Activated naive CD8-positive, alpha-beta T cell treated with anti-CD3 and anti-CD28 coated beads, Interleukin-2, amount 50 U/mL, for 24 hours (primary cell): ENCODE measurements around the gene TAS2R9.

Source experiments
- ATAC-seq: fragments of 150-1000 bp; cut with Tn5 transposase; one replicate; pipeline ENCODE4 v1.10.0; 2021
- DNase-seq: peaks from one replicate; pipeline ENCODE4 v3.0.0; 2021
- H3K27ac Mint-ChIP-seq: one replicate; pipeline ENCODE4 v1.8.0; 2021; ENCODE audit warnings: mild to moderate bottlenecking, mixed read lengths
- H3K27me3 Mint-ChIP-seq: one replicate; pipeline ENCODE4 v1.8.0; 2021; ENCODE audit warnings: mixed read lengths
- H3K36me3 Mint-ChIP-seq: one replicate; pipeline ENCODE4 v1.8.0; 2021; ENCODE audit warnings: low read depth, mixed read lengths
- H3K4me1 Mint-ChIP-seq: one replicate; pipeline ENCODE4 v1.8.0; 2021; ENCODE audit warnings: mixed read lengths
- H3K4me3 Mint-ChIP-seq: one replicate; pipeline ENCODE4 v1.8.0; 2021; ENCODE audit warnings: mild to moderate bottlenecking, moderate library complexity, mixed read lengths
- H3K9me3 Mint-ChIP-seq: one replicate; pipeline ENCODE4 v1.8.0; 2021; ENCODE audit warnings: mixed read lengths

TAS2R9 gene

GRCh38 chr12:10810068-10810467 is at the start of gene TAS2R9:
TSS of gene TAS2R9 (minus strand) at chr12:10810168. CDS start at chr12:10810075, 93 bp downstream.
- no peak for ATAC-seq

DNA sequence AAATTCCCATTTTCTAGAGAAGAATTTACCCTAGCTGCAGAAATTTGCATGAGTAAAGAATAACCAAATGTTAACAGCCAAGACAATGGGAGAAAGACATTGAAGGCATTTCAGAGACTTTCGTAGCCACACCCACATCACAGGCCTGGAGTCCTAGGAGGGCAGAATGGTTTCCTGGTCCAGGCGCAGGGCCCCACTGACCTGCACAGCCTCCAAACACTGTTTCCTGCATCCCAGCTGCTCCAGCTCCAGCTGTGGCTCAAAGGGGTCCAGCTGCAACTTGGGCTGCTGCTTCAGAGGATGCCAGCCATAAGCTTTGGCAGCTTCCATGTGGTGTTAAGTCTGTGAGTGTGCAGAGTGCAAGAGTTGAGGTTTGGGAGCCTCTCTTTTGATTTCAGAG is 45.8 kb upstream of the TAS2R9 start:
- Mint-ChIP-seq H3K9me3 (peaks cover 51% of the 10 kb centered on the region), H3K4me1 (peaks cover 22% of the 10 kb centered on the region), H3K27ac (no peak overlapping the region), H3K36me3 (peaks cover 57% of the 10 kb centered on the region), H3K4me3 (no peak overlapping the region), H3K27me3 (no peaks in the 10 kb centered on the region)
- ATAC-seq (no peak), DNase-seq (no peak)

More at GRCh38 chr12:10810068-10810467, at the start of gene TAS2R9:
- H3K27ac Mint-ChIP-seq = no peak within 1 kb of the TSS
- peaks cover 12% of the 10 kb centered on the region for H3K27me3 Mint-ChIP-seq
- no peak for DNase-seq
- H3K36me3 Mint-ChIP-seq = no peaks in the 10 kb centered on the region
- no peaks in the 10 kb centered on the region for H3K9me3 Mint-ChIP-seq
- no peaks in the 10 kb centered on the region for H3K4me1 Mint-ChIP-seq
- H3K4me3 Mint-ChIP-seq = no peak within 1 kb of the TSS

GRCh38 chr12:10853776-10854175 is 43.8 kb upstream of the TAS2R9 start:
- Mint-ChIP-seq H3K9me3 (peaks cover 30% of the 10 kb centered on the region), H3K27ac (no peak overlapping the region), H3K27me3 (no peaks in the 10 kb centered on the region), H3K4me1 (peaks cover 33% of the 10 kb centered on the region), H3K4me3 (no peak overlapping the region), H3K36me3 (peaks cover 39% of the 10 kb centered on the region)
- ATAC-seq (no peak), DNase-seq (no peak)

- Mint-ChIP-seq H3K27me3 (no peaks in the 10 kb centered on the region), H3K36me3 (peaks cover 24% of the 10 kb centered on the region), H3K27ac (no peak overlapping the region), H3K9me3 (peaks cover 8% of the 10 kb centered on the region), H3K4me3 (no peak overlapping the region), H3K4me1 (peaks cover 33% of the 10 kb centered on the region)
- ATAC-seq (peak; percentile 15), DNase-seq (no peak)
Observed at GRCh38 chr12:10851243-10851858, 41.4 kb upstream of the TAS2R9 start.

DNA sequence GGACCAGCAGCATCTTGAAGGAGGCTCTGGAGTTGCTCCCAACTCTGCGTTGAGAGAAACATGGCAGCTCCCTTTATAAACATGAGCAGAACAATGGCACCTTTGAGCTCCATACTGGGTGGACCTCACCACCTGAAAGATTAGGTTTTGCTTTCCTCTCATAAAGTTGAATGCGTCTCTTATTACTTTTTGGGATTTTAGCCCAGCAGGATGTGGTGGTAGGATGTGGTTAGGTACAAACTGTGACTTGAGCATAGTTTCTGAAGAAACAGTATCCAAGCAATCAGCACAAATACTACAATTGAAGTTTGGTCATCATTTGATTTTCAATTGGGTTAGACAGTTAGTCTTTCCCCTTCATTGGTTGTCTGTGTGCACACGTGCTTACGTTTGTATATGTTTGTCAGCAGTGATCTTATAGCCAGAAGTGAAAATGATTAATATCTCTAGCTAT is 39.5 kb upstream of the TAS2R9 start, which contains the start of gene PRR4:
Gene PRR4 (minus strand): TSS at position 51 of the 454 bp plus-strand sequence. CDS start 38 bp downstream, at position 13.
- ATAC-seq = no peak
- no peak within 1 kb of the TSS for H3K4me3 Mint-ChIP-seq
- DNase-seq = no peak
- peaks cover 19% of the 10 kb centered on the region for H3K36me3 Mint-ChIP-seq
- peaks cover 33% of the 10 kb centered on the region for H3K4me1 Mint-ChIP-seq
- H3K27ac Mint-ChIP-seq = no peak within 1 kb of the TSS
- no peaks in the 10 kb centered on the region for H3K9me3 Mint-ChIP-seq
- no peaks in the 10 kb centered on the region for H3K27me3 Mint-ChIP-seq

DNA sequence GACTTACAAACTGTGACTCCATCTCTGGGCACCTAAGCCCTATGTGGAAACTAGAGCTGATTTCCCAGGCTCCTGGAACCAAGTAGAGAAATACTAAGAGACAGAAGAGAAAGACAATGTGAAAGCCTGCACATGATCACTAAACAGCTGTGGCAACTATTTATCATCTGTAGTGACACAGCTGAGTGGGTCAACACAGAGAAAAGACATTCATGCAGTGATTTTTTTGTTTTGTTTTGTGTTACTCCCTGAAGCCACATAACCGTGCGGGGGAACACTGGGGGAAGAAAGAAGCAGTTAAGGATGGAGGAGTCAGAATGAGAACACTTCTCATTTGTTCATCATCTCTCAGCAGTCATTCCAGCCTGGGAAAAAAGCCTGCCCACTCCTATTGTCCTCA is 37.8 kb upstream of the TAS2R9 start:
- DNase-seq = no peak
- Mint-ChIP-seq H3K9me3 (no peaks in the 10 kb centered on the region), H3K4me1 (peaks cover 30% of the 10 kb centered on the region), H3K36me3 (peaks cover 19% of the 10 kb centered on the region), H3K27me3 (no peaks in the 10 kb centered on the region), H3K27ac (no peak overlapping the region), H3K4me3 (no peak overlapping the region)
- ATAC-seq = no peak

- no peak overlapping the region for H3K4me3 Mint-ChIP-seq
Observed at GRCh38 chr12:10842862-10843261, 32.9 kb upstream of the TAS2R9 start.

GRCh38 chr12:10838461-10838860 is 28.5 kb upstream of the TAS2R9 start:
- peaks cover 8% of the 10 kb centered on the region for H3K9me3 Mint-ChIP-seq
- no peak for DNase-seq
- no peaks in the 10 kb centered on the region for H3K27me3 Mint-ChIP-seq
- no peaks in the 10 kb centered on the region for H3K4me1 Mint-ChIP-seq
- no peak overlapping the region for H3K4me3 Mint-ChIP-seq
- no peak overlapping the region for H3K27ac Mint-ChIP-seq
- H3K36me3 Mint-ChIP-seq = peaks cover 9% of the 10 kb centered on the region
- ATAC-seq = no peak

More at GRCh38 chr12:10842862-10843261, 32.9 kb upstream of the TAS2R9 start:
- DNase-seq (no peak), ATAC-seq (no peak)
- peaks cover 5% of the 10 kb centered on the region for H3K9me3 Mint-ChIP-seq
- no peak overlapping the region for H3K27ac Mint-ChIP-seq
- peaks cover 22% of the 10 kb centered on the region for H3K36me3 Mint-ChIP-seq
- no peaks in the 10 kb centered on the region for H3K27me3 Mint-ChIP-seq
- H3K4me1 Mint-ChIP-seq = no peaks in the 10 kb centered on the region

DNA sequence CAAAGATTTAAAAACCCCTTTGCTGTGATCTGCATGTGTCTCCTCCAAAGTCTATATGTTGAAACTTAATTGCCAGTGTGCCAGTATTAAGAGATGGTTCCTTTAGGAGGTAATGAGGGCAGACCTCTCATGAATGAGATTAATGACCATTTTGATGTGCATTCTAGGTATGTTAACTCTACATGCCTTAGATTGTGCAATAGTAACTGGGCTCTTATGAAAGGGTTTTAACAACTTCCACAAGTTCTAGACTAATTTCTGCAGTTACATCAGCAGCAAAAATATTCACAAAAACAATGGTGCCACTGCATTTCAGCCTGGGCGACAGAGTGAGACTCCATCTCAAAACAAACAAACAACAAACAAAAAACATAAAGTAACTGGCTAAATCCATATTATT is 20.0 kb upstream of the TAS2R9 start:
- H3K27me3 Mint-ChIP-seq = no peaks in the 10 kb centered on the region
- no peak overlapping the region for H3K4me3 Mint-ChIP-seq
- no peak overlapping the region for H3K27ac Mint-ChIP-seq
- DNase-seq = no peak
- ATAC-seq = no peak
- H3K36me3 Mint-ChIP-seq = no peaks in the 10 kb centered on the region
- no peaks in the 10 kb centered on the region for H3K9me3 Mint-ChIP-seq
- H3K4me1 Mint-ChIP-seq = no peaks in the 10 kb centered on the region

DNA sequence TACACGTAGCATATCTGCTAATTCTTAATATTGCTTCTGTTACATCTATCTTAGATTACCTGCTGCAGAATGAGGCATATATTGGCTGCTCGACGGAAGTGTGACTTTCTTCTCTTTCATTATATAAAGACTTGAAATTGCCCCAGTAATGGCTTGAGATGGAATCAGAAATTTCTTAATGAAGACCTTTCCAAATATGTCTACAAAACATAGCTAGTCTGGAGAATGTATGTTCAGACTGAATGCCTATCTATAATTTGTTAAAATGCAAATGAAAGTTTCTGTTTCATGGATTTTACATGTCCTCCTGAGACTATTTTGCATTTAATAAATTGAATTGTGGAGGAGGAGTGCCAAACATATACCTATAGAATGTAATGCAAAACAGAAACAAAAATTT is 16.3 kb upstream of the TAS2R9 start, which contains the start of gene TAS2R10:
Gene TAS2R10 (minus strand): TSS at position 101 of the 400 bp plus-strand sequence. CDS start 89 bp downstream, at position 12.
- Mint-ChIP-seq H3K27me3 (no peaks in the 10 kb centered on the region), H3K4me3 (no peak within 1 kb of the TSS), H3K36me3 (no peaks in the 10 kb centered on the region), H3K27ac (no peak within 1 kb of the TSS), H3K9me3 (no peaks in the 10 kb centered on the region), H3K4me1 (no peaks in the 10 kb centered on the region)
- DNase-seq = no peak
- no peak for ATAC-seq

- Mint-ChIP-seq H3K9me3 (no peaks in the 10 kb centered on the region), H3K27ac (no peak overlapping the region), H3K4me1 (no peaks in the 10 kb centered on the region), H3K27me3 (no peaks in the 10 kb centered on the region), H3K4me3 (no peak overlapping the region), H3K36me3 (no peaks in the 10 kb centered on the region)
- DNase-seq (no peak), ATAC-seq (no peak)
Observed at GRCh38 chr12:10824957-10825356, 15.0 kb upstream of the TAS2R9 start.

DNA sequence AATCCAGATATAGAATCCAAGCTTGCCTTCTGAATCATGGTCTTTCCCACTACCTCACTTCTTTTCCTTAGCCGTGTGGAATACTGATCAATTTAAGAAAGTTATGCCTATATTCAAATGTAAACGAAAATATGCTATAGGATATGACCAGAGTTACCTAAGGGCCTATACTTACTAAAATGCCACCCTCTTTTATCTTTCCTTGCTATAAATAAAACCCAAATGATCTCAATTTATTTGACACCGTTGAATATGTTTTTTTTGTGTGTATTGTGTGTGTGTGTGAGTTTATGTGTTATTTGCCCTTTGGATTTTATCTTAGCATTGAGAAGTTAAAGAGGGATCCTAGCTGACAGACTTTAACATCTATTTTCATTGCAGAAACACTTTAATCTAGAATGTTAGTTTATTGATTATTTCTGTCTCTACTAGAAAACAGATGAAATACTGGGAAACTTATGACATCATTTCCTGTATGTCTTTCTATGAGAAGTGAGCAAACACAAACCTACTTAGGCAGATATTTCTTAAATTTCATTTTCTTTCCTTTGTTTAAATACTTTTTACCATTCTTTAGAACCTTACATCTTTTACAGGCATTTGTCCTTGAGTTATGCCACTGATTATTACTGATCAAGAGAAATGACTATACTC is 2.0 kb upstream of the TAS2R9 start:
- Mint-ChIP-seq H3K27me3 (peaks cover 2% of the 10 kb centered on the region), H3K4me3 (no peak overlapping the region), H3K36me3 (no peaks in the 10 kb centered on the region), H3K4me1 (no peaks in the 10 kb centered on the region), H3K9me3 (no peaks in the 10 kb centered on the region), H3K27ac (no peak overlapping the region)
- no peak for ATAC-seq
- no peak for DNase-seq

GRCh38 chr12:10807186-10807585 is 2.8 kb downstream of the TAS2R9 start, which contains the start of gene TAS2R8:
TSS of gene TAS2R8 (minus strand) at chr12:10807286. CDS start at chr12:10806980, 306 bp downstream.
- DNase-seq = no peak
- no peaks in the 10 kb centered on the region for H3K9me3 Mint-ChIP-seq

DNA sequence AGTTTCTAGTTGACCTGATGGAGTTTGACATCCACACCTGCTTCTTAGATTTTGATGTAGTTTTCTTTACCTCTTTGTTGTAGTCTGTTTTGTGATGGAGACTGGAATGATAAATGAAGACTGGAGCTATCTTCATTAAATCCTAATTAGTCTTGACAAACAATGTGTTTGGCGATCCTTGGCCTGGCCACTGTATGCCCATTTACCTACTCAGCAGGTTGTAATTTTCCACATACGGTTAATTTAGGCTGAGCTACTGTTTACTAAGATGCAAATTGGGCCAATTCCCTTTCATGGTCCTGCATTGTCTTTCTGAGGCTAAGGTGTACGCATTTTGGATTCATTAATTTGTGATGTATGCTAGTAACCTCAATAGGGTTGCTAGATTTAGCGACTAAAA is 7.4 kb downstream of the TAS2R9 start, which contains the start of gene TAS2R7:
Gene TAS2R7 (minus strand): TSS at position 41 of the 400 bp plus-strand sequence. CDS start 57 bp downstream, outside the sequence.
- DNase-seq (no peak), ATAC-seq (no peak)
- Mint-ChIP-seq H3K27ac (no peak within 1 kb of the TSS), H3K36me3 (no peaks in the 10 kb centered on the region), H3K4me1 (no peaks in the 10 kb centered on the region), H3K27me3 (peaks cover 29% of the 10 kb centered on the region), H3K9me3 (no peaks in the 10 kb centered on the region), H3K4me3 (no peak within 1 kb of the TSS)

More at GRCh38 chr12:10807186-10807585, 2.8 kb downstream of the TAS2R9 start, which contains the start of gene TAS2R8:
- H3K27me3 Mint-ChIP-seq = peaks cover 16% of the 10 kb centered on the region
- no peak within 1 kb of the TSS for H3K27ac Mint-ChIP-seq
- no peak within 1 kb of the TSS for H3K4me3 Mint-ChIP-seq
- no peak for ATAC-seq
- H3K4me1 Mint-ChIP-seq = no peaks in the 10 kb centered on the region
- no peaks in the 10 kb centered on the region for H3K36me3 Mint-ChIP-seq

DNA sequence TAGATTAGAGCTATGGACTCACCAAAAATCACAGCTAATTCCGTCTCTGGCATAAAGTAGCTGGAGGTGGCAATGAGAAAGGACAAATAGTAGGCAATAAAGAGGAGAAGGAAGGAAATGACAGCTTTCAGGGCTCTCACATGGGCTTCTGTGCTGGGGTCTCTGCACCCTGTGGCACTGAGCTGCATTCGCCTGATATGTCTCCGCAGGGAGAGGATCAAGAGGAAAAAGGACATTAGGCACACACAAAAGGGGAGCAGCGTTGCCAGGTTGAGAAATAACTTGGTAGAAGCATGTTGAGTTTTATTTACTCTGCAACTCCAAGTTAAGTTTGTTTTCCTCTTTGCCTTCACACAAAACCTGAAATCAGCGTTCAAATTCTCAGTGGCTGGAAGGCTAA is 8.2 kb downstream of the TAS2R9 start:
- H3K27me3 Mint-ChIP-seq = peaks cover 34% of the 10 kb centered on the region
- no peaks in the 10 kb centered on the region for H3K4me1 Mint-ChIP-seq
- no peaks in the 10 kb centered on the region for H3K9me3 Mint-ChIP-seq
- H3K4me3 Mint-ChIP-seq = no peak overlapping the region
- ATAC-seq (no peak), DNase-seq (no peak)
- no peaks in the 10 kb centered on the region for H3K36me3 Mint-ChIP-seq
- H3K27ac Mint-ChIP-seq = no peak overlapping the region
